RWPE2 (cell line): ENCODE measurements around the gene TPPP2.

Experiments
- ATAC-seq: fragments of 200-7000 bp; cut with Tn5 transposase; 3 replicates; pipeline ENCODE4 v1.9.1; 2021; ENCODE audit warnings: low read depth
- DNase-seq: peaks from one replicate; pipeline ENCODE4 v3.0.0-alpha.2; 2020; ENCODE audit warnings: low spot score
- H3K27ac ChIP-seq: fragments of 450-650 bp; 2 replicates; pipeline ENCODE4 v1.5.1; 2017; ENCODE audit warnings: mild to moderate bottlenecking; ENCODE audit not compliant: poor library complexity, severe bottlenecking
- H3K27me3 ChIP-seq: fragments of 250-450 bp; sonication (Bioruptor Pico); 2 replicates; pipeline ENCODE4 v1.5.1; 2021; ENCODE audit warnings: mild to moderate bottlenecking, moderate library complexity; ENCODE audit not compliant: insufficient read depth, poor library complexity, severe bottlenecking
- H3K36me3 ChIP-seq: fragments of 250-450 bp; sonication (Bioruptor Pico); 2 replicates; pipeline ENCODE4 v1.5.1; 2020; ENCODE audit warnings: low read depth, mild to moderate bottlenecking, moderate library complexity
- H3K4me1 ChIP-seq: fragments of 250-450 bp; sonication (Bioruptor Pico); 2 replicates; pipeline ENCODE4 v1.5.1; 2021; ENCODE audit warnings: mild to moderate bottlenecking, moderate library complexity; ENCODE audit not compliant: insufficient read depth, poor library complexity, severe bottlenecking
- H3K4me3 ChIP-seq: fragments of 250-450 bp; sonication (Bioruptor Pico); 2 replicates; pipeline ENCODE4 v1.5.1; 2021; ENCODE audit warnings: mild to moderate bottlenecking, moderate library complexity; ENCODE audit not compliant: severe bottlenecking
- H3K9me3 ChIP-seq: fragments of 250-450 bp; sonication (Bioruptor Pico); 2 replicates; pipeline ENCODE4 v1.5.1; 2021; ENCODE audit warnings: mild to moderate bottlenecking, moderate library complexity; ENCODE audit not compliant: severe bottlenecking
- CTCF ChIP-seq: fragments of 450-650 bp; IDR thresholded peaks from one replicate; pipeline ENCODE4 v1.5.1; 2017; ENCODE audit warnings: mild to moderate bottlenecking, moderate library complexity; ENCODE audit not compliant: poor library complexity, severe bottlenecking

Gene TPPP2

DNA sequence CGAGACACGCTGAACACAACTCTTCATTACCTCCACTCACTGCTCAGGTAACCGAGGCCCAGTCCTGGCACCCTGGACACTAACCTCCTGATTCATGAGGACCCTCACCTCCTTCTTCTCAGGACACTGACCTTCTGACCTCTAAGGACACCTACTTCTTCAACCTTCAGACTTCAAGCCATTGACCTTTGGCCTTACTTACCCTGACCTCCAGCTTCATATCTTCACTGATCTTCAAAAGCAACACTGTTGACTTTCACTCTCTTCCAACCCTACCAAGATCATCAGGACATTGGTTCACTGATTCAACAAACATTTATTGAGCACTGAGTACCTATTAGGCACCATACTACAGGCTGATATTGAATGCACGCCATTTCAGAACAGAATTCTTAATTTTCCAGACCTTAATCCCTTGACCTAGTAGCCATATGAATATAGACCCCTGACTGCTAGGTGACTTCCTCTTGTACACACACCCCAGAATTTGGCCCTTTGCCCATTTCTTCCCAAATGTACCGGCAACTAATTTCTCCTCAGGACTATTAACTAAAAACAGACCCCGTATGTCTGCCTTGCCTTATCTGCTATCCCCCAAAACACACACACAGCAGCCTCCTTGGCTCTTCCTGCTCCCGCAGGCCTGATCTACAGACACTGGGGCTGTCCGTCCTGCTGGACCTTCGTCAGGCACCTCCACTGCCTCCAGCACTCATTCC is 45.9 kb downstream of the TPPP2 start:
- H3K36me3 ChIP-seq = peaks cover 18% of the 10 kb centered on the region
- H3K27ac ChIP-seq = no peak overlapping the region
- no peak overlapping the region for H3K4me3 ChIP-seq

DNA sequence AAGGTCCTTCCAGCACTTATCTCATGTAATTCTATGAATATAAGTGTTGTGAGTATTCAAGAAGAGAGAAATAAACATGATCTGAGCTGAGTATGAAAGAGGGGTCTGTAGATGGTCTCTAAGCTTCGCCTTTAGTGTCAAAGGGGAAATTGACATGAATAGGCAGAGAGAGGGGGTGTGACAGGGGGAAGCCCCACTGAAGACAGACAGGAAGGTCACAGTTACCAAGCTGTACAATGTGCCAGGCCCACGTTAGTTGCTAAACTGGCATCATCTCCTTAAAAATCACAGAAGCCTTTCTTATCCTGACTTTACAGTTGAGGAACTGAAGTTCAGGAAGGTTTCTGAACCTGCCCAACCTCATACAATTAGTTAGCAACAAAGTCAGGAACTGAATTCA is 47.7 kb downstream of the TPPP2 start:
- Histone ChIP-seq H3K27me3 (no peaks in the 10 kb centered on the region), H3K4me3 (no peak overlapping the region), H3K36me3 (peaks cover 25% of the 10 kb centered on the region), H3K27ac (no peak overlapping the region), H3K4me1 (no peaks in the 10 kb centered on the region), H3K9me3 (no peaks in the 10 kb centered on the region)
- no peak for TF ChIP-seq CTCF
- ATAC-seq (no peak), DNase-seq (no peak)

More for the DNA sequence above, 45.9 kb downstream of the TPPP2 start:
- no peaks in the 10 kb centered on the region for H3K4me1 ChIP-seq
- ATAC-seq (no peak), DNase-seq (no peak)
- H3K9me3 ChIP-seq = no peaks in the 10 kb centered on the region
- H3K27me3 ChIP-seq = no peaks in the 10 kb centered on the region
- no peak for TF ChIP-seq CTCF

DNA sequence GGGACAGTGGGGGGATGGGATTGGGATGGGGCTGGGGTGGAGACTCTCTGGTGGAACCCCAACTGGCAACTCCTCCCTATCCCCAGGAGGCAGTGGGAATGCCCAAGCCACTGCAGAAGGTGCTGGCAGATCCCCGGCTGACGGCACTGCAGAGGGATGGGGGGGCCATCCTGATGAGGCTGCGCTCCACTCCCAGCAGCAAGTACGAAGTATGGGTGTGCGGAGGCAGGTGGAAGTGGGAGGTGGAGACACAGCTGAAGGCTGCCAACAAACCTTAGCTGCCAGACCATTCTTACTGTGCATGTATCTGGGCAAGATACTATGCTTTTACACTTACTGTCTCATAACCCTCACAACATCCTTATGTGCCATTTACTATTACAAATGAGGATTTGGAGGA is 48.3 kb downstream of the TPPP2 start:
- peaks cover 23% of the 10 kb centered on the region for H3K36me3 ChIP-seq
- no peak for TF ChIP-seq CTCF
- DNase-seq = no peak

DNA sequence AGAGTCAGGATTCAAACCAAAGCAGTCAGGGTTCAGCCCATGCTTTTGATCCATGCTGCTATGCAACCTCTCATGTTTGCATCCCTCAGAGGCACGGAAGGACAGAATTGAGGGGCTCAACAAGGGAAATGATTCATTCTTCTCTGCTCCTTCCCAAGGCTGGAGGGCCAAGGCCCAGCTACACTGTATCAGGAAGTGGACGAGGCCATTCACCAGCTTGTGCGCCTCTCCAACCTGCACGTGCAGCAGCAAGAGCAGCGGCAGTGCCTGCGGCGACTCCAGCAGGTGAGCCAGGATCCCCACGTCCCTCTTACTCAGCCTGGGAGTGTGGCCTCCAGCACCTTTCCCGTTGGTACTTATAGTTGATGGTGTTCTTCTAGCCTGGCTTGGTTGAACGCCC is 48.7 kb downstream of the TPPP2 start:
- DNase-seq (no peak), ATAC-seq (no peak)
- Histone ChIP-seq H3K9me3 (no peaks in the 10 kb centered on the region), H3K4me3 (no peak overlapping the region), H3K36me3 (peaks cover 23% of the 10 kb centered on the region), H3K27ac (no peak overlapping the region), H3K4me1 (no peaks in the 10 kb centered on the region), H3K27me3 (no peaks in the 10 kb centered on the region)
- no peak for TF ChIP-seq CTCF

More for the DNA sequence above, 48.3 kb downstream of the TPPP2 start:
- no peak overlapping the region for H3K4me3 ChIP-seq
- no peak for ATAC-seq
- no peaks in the 10 kb centered on the region for H3K27me3 ChIP-seq
- no peak overlapping the region for H3K27ac ChIP-seq
- no peaks in the 10 kb centered on the region for H3K9me3 ChIP-seq
- no peaks in the 10 kb centered on the region for H3K4me1 ChIP-seq

- Histone ChIP-seq H3K27me3 (no peaks in the 10 kb centered on the region), H3K4me1 (no peaks in the 10 kb centered on the region), H3K4me3 (no peak overlapping the region), H3K27ac (no peak overlapping the region), H3K9me3 (no peaks in the 10 kb centered on the region), H3K36me3 (peaks cover 32% of the 10 kb centered on the region)
- DNase-seq (no peak), ATAC-seq (no peak)
- TF ChIP-seq CTCF = no peak
Measured at GRCh38 chr14:21081521-21082142, 51.6 kb downstream of the TPPP2 start.
